ENCODE results near the gene ATF7. TPM values are rescaled to one million over a fixed set of nuclear protein-coding genes. Genes with fewer than 3 reads are reported as not detected.
"Not testable (repeated sequence)": the region's sequence is repeated elsewhere in the genome, so short reads cannot be mapped to it uniquely, and the experiment has no call there.

ATF7 gene
- polyA plus RNA-seq, 1 donor: 32.4 TPM

GRCh38 chr12:53617700-53618099 lies 8.5 kb downstream of the ATF7 start:
- no peak for DNase-seq
- Histone ChIP-seq H3K4me3 (ENCODE audit: low read length) (no peak overlapping the region), H3K9me3 (ENCODE audit: control insufficient read depth, low read depth, low read length) (no peaks in the 10 kb centered on the region), H3K27me3 (ENCODE audit: control insufficient read depth, insufficient read depth, low read length) (no peaks in the 10 kb centered on the region), H3K27ac (ENCODE audit: low read length) (no peak overlapping the region), H3K36me3 (ENCODE audit: control insufficient read depth, insufficient read depth, low read length) (peaks cover 3% of the 10 kb centered on the region), H3K4me1 (ENCODE audit: control insufficient read depth, insufficient read depth, low read length) (no peaks in the 10 kb centered on the region)
- 71% methylated on average over 2 of the region's 3 CpGs for WGBS (ENCODE audit: insufficient coverage, low lambda C conversion rate)

GRCh38 chr12:53616950-53617349 lies 9.2 kb downstream of the ATF7 start:
- Histone ChIP-seq H3K36me3 (ENCODE audit: control insufficient read depth, insufficient read depth, low read length) (peaks cover 3% of the 10 kb centered on the region), H3K27ac (ENCODE audit: low read length) (no peak overlapping the region), H3K4me1 (ENCODE audit: control insufficient read depth, insufficient read depth, low read length) (no peaks in the 10 kb centered on the region), H3K4me3 (ENCODE audit: low read length) (no peak overlapping the region), H3K27me3 (ENCODE audit: control insufficient read depth, insufficient read depth, low read length) (no peaks in the 10 kb centered on the region), H3K9me3 (ENCODE audit: control insufficient read depth, low read depth, low read length) (no peaks in the 10 kb centered on the region)
- no peak for DNase-seq
- no CpG with 5 or more reads among the region's 4 CpGs for WGBS (ENCODE audit: insufficient coverage, low lambda C conversion rate)

GRCh38 chr12:53613821-53614220 lies 12.4 kb downstream of the ATF7 start:
- WGBS (ENCODE audit: insufficient coverage, low lambda C conversion rate): no CpG with 5 or more reads among the region's 1 CpG
- Histone ChIP-seq H3K27me3 (ENCODE audit: control insufficient read depth, insufficient read depth, low read length) (no peaks in the 10 kb centered on the region), H3K27ac (ENCODE audit: low read length) (no peak overlapping the region), H3K9me3 (ENCODE audit: control insufficient read depth, low read depth, low read length) (no peaks in the 10 kb centered on the region), H3K4me1 (ENCODE audit: control insufficient read depth, insufficient read depth, low read length) (no peaks in the 10 kb centered on the region), H3K36me3 (ENCODE audit: control insufficient read depth, insufficient read depth, low read length) (peaks cover 5% of the 10 kb centered on the region), H3K4me3 (ENCODE audit: low read length) (no peak overlapping the region)
- no peak for DNase-seq

GRCh38 chr12:53612978-53613377 lies 13.2 kb downstream of the ATF7 start:
- Histone ChIP-seq H3K9me3 (ENCODE audit: control insufficient read depth, low read depth, low read length) (no peaks in the 10 kb centered on the region), H3K4me1 (ENCODE audit: control insufficient read depth, insufficient read depth, low read length) (no peaks in the 10 kb centered on the region), H3K27me3 (ENCODE audit: control insufficient read depth, insufficient read depth, low read length) (no peaks in the 10 kb centered on the region), H3K36me3 (ENCODE audit: control insufficient read depth, insufficient read depth, low read length) (peaks cover 7% of the 10 kb centered on the region), H3K27ac (ENCODE audit: low read length) (no peak overlapping the region), H3K4me3 (ENCODE audit: low read length) (no peak overlapping the region)
- DNase-seq: no peak
- WGBS (ENCODE audit: insufficient coverage, low lambda C conversion rate): no CpG with 5 or more reads among the region's 2 CpGs

GRCh38 chr12:53611304-53611703 lies 14.9 kb downstream of the ATF7 start:
- WGBS (ENCODE audit: insufficient coverage, low lambda C conversion rate): no CpG with 5 or more reads among the region's 8 CpGs
- Histone ChIP-seq H3K27ac (ENCODE audit: low read length) (no peak overlapping the region), H3K27me3 (ENCODE audit: control insufficient read depth, insufficient read depth, low read length) (no peaks in the 10 kb centered on the region), H3K36me3 (ENCODE audit: control insufficient read depth, insufficient read depth, low read length) (peaks cover 7% of the 10 kb centered on the region), H3K4me3 (ENCODE audit: low read length) (no peak overlapping the region), H3K9me3 (ENCODE audit: control insufficient read depth, low read depth, low read length) (no peaks in the 10 kb centered on the region), H3K4me1 (ENCODE audit: control insufficient read depth, insufficient read depth, low read length) (no peaks in the 10 kb centered on the region)
- DNase-seq: no peak

GRCh38 chr12:53606688-53607087 lies 19.5 kb downstream of the ATF7 start:
- not testable (repeated sequence) for H3K36me3 ChIP-seq (ENCODE audit: control insufficient read depth, insufficient read depth, low read length); H3K27ac ChIP-seq (ENCODE audit: low read length); H3K27me3 ChIP-seq (ENCODE audit: control insufficient read depth, insufficient read depth, low read length); H3K4me3 ChIP-seq (ENCODE audit: low read length); DNase-seq; H3K9me3 ChIP-seq (ENCODE audit: control insufficient read depth, low read depth, low read length); H3K4me1 ChIP-seq (ENCODE audit: control insufficient read depth, insufficient read depth, low read length)
- no CpG with 5 or more reads among the region's 5 CpGs for WGBS (ENCODE audit: insufficient coverage, low lambda C conversion rate)

- Histone ChIP-seq H3K27ac (ENCODE audit: low read length) (no peak overlapping the region), H3K9me3 (ENCODE audit: control insufficient read depth, low read depth, low read length) (no peaks in the 10 kb centered on the region), H3K27me3 (ENCODE audit: control insufficient read depth, insufficient read depth, low read length) (no peaks in the 10 kb centered on the region), H3K4me3 (ENCODE audit: low read length) (no peak overlapping the region), H3K36me3 (ENCODE audit: control insufficient read depth, insufficient read depth, low read length) (peaks cover 8% of the 10 kb centered on the region), H3K4me1 (ENCODE audit: control insufficient read depth, insufficient read depth, low read length) (peaks cover 2% of the 10 kb centered on the region)
- DNase-seq: no peak
Observed at GRCh38 chr12:53604581-53604980, 21.6 kb downstream of the ATF7 start.

GRCh38 chr12:53603804-53604203 lies 22.4 kb downstream of the ATF7 start:
- peaks cover 2% of the 10 kb centered on the region for H3K4me1 ChIP-seq (ENCODE audit: control insufficient read depth, insufficient read depth, low read length)
- no peak overlapping the region for H3K27ac ChIP-seq (ENCODE audit: low read length)
- no peak overlapping the region for H3K4me3 ChIP-seq (ENCODE audit: low read length)
- H3K36me3 ChIP-seq (ENCODE audit: control insufficient read depth, insufficient read depth, low read length): peaks cover 7% of the 10 kb centered on the region
- no peaks in the 10 kb centered on the region for H3K9me3 ChIP-seq (ENCODE audit: control insufficient read depth, low read depth, low read length)
- no peaks in the 10 kb centered on the region for H3K27me3 ChIP-seq (ENCODE audit: control insufficient read depth, insufficient read depth, low read length)
- DNase-seq: no peak

GRCh38 chr12:53603196-53603595 lies 23.0 kb downstream of the ATF7 start:
- DNase-seq: no peak
- Histone ChIP-seq H3K36me3 (ENCODE audit: control insufficient read depth, insufficient read depth, low read length) (peaks cover 6% of the 10 kb centered on the region), H3K4me3 (ENCODE audit: low read length) (no peak overlapping the region), H3K27me3 (ENCODE audit: control insufficient read depth, insufficient read depth, low read length) (no peaks in the 10 kb centered on the region), H3K9me3 (ENCODE audit: control insufficient read depth, low read depth, low read length) (no peaks in the 10 kb centered on the region), H3K4me1 (ENCODE audit: control insufficient read depth, insufficient read depth, low read length) (peaks cover 2% of the 10 kb centered on the region), H3K27ac (ENCODE audit: low read length) (no peak overlapping the region)

GRCh38 chr12:53602176-53602864 lies 23.9 kb downstream of the ATF7 start:
- H3K4me3 ChIP-seq (ENCODE audit: low read length): no peak overlapping the region
- no peak for DNase-seq
- H3K27ac ChIP-seq (ENCODE audit: low read length): no peak overlapping the region
- no peaks in the 10 kb centered on the region for H3K27me3 ChIP-seq (ENCODE audit: control insufficient read depth, insufficient read depth, low read length)
- peaks cover 2% of the 10 kb centered on the region for H3K4me1 ChIP-seq (ENCODE audit: control insufficient read depth, insufficient read depth, low read length)
- WGBS (ENCODE audit: insufficient coverage, low lambda C conversion rate): 83% methylated on average over 7 of the region's 10 CpGs
- peaks cover 6% of the 10 kb centered on the region for H3K36me3 ChIP-seq (ENCODE audit: control insufficient read depth, insufficient read depth, low read length)
- no peaks in the 10 kb centered on the region for H3K9me3 ChIP-seq (ENCODE audit: control insufficient read depth, low read depth, low read length)

- WGBS (ENCODE audit: insufficient coverage, low lambda C conversion rate): 87% methylated on average over 3 of the region's 12 CpGs
- no peak for DNase-seq
- Histone ChIP-seq H3K4me3 (ENCODE audit: low read length) (no peak overlapping the region), H3K27ac (ENCODE audit: low read length) (no peak overlapping the region), H3K4me1 (ENCODE audit: control insufficient read depth, insufficient read depth, low read length) (peaks cover 2% of the 10 kb centered on the region), H3K9me3 (ENCODE audit: control insufficient read depth, low read depth, low read length) (no peaks in the 10 kb centered on the region), H3K27me3 (ENCODE audit: control insufficient read depth, insufficient read depth, low read length) (no peaks in the 10 kb centered on the region), H3K36me3 (ENCODE audit: control insufficient read depth, insufficient read depth, low read length) (peaks cover 6% of the 10 kb centered on the region)
Observed at GRCh38 chr12:53601296-53601847, 24.8 kb downstream of the ATF7 start.
